ENCODE results near the gene IQCF2. TPM values are rescaled to one million over a fixed set of nuclear protein-coding genes. Genes with fewer than 3 reads are reported as not detected.

IQCF2 gene
- total and polyA plus RNA-seq, 2 donors (not counting 3 experiments of a cell fraction or from before 2014, with no cell fraction given) = not detected

- no peaks in the 10 kb centered on the region for H3K4me1 ChIP-seq (ENCODE audit: control insufficient read depth, extremely low read depth, insufficient read depth, low read length)
- H3K4me3 ChIP-seq (replicated peaks in 1 of 3; ENCODE audit: insufficient read depth in 1 of 3, low read depth in 1 of 3, low read length in 3 of 3) = no peak overlapping the region
- no peak for TF ChIP-seq POLR2AphosphoS5 (IDR thresholded peaks at IDR 0.05; ENCODE audit: insufficient read depth, low read depth, low read length)
- no peak for TF ChIP-seq EZH2 (IDR thresholded peaks at IDR 0.05; ENCODE audit: borderline replicate concordance, low read depth, low read length, severe bottlenecking)
- no peak for TF ChIP-seq MAX (IDR thresholded peaks at IDR 0.05; ENCODE audit: insufficient read depth, insufficient read length)
- no peak for TF ChIP-seq CTCF (IDR thresholded peaks at IDR 0.05; ENCODE audit: extremely low read depth in 1 of 2, insufficient read depth in 1 of 2, low read depth in 1 of 2, low read length in 2 of 2)
- no peak for TF ChIP-seq JUN (IDR thresholded peaks at IDR 0.05; ENCODE audit: borderline replicate concordance, insufficient read depth, insufficient read length, low read depth)
- TF ChIP-seq MYC (IDR thresholded peaks at IDR 0.05; ENCODE audit: low read depth, low read length) = no peak
- no peak for TF ChIP-seq POLR2A (IDR thresholded peaks at IDR 0.05; ENCODE audit: low read depth, low read length)
- no peak for TF ChIP-seq FOS (IDR thresholded peaks at IDR 0.05; ENCODE audit: borderline replicate concordance, insufficient read depth, low read length)
- no peak for TF ChIP-seq GATA2 (IDR thresholded peaks at IDR 0.05; ENCODE audit: insufficient read depth, insufficient read length, low read depth, low read length)
- no peaks in the 10 kb centered on the region for H3K36me3 ChIP-seq (ENCODE audit: control insufficient read depth in 2 of 2, extremely low read depth in 1 of 2, insufficient read depth in 2 of 2, low read length in 2 of 2)
- H3K9ac ChIP-seq (replicated peaks; ENCODE audit: extremely low read depth, insufficient read depth, low read length) = no peak overlapping the region
- no peak overlapping the region for H2AFZ ChIP-seq (ENCODE audit: low read depth, low read length)
- no peaks in the 10 kb centered on the region for H4K20me1 ChIP-seq (replicated peaks; ENCODE audit: control insufficient read depth, extremely low read depth, insufficient read depth, low read length)
- BruUV-seq (replicated peaks) = no TSS peak
- CTCF ChIA-PET = no interaction called here
- no peaks in the 10 kb centered on the region for H3K9me1 ChIP-seq (replicated peaks; ENCODE audit: control insufficient read depth, extremely low read depth, insufficient read depth, low read length)
- intact Hi-C loops (cut with micrococcal nuclease) (no loop called here), dilution Hi-C loops (cut with MboI; ENCODE audit: extremely low pct_ligation_motif_present, low sequenced_read_pairs) (no loop called here)
- POLR2A ChIA-PET = no interaction called here
- no peak overlapping the region for H3K4me2 ChIP-seq (ENCODE audit: insufficient read depth, low read length)
- peaks cover 0 to 4% of the 10 kb centered on the region in 2 experiments for H3K27me3 ChIP-seq (ENCODE audit: control insufficient read depth in 2 of 2, insufficient read depth in 2 of 2, low read length in 2 of 2)
- no peaks in the 10 kb centered on the region for H3K79me2 ChIP-seq (ENCODE audit: control insufficient read depth, insufficient read depth, low read length)
- H3K27ac ChIP-seq (ENCODE audit: insufficient read depth, low read depth, low read length) = no peak overlapping the region
- no peaks in the 10 kb centered on the region for H3K9me3 ChIP-seq (replicated peaks; ENCODE audit: control insufficient read depth, insufficient read depth, low read length)
- DNase-seq (ENCODE audit: low read depth, low spot score) = no peak
- FAIRE-seq = no peak
These were observed 45.8 kb upstream of the IQCF2 start for GRCh38 chr3:51815614-51816013.
